ENCODE measurements around the gene RNF26. TPM values are rescaled to one million over a fixed set of nuclear protein-coding genes. Genes with fewer than 3 reads are reported as not detected.
"Not testable (repeated sequence)": the region's sequence is repeated elsewhere in the genome, so short reads cannot be mapped to it uniquely, and the experiment has no call there.

The RNF26 gene
- total RNA-seq, 1 experiment from 2014 or later, result 64.3 TPM

GRCh38 chr11:119382101-119382500 lies 47.8 kb downstream of the RNF26 start:
- H3K27ac ChIP-seq, result no peak overlapping the region
- peak overlapping the region; percentile 78 for H3K4me2 ChIP-seq
- no peaks in the 10 kb centered on the region for H4K20me1 ChIP-seq (ENCODE audit: insufficient read depth)
- H3F3A ChIP-seq (ENCODE audit: insufficient read depth, low read depth), result peaks cover 12% of the 10 kb centered on the region
- H3K36me3 ChIP-seq (ENCODE audit: low read depth), result no peaks in the 10 kb centered on the region
- peak overlapping the region; percentile 56 for H3K4me3 ChIP-seq
- peaks cover 36% of the 10 kb centered on the region for H3K4me1 ChIP-seq (replicated peaks; ENCODE audit: insufficient read depth)
- H3K9me3 ChIP-seq (ENCODE audit: insufficient read depth, low read depth), result no peaks in the 10 kb centered on the region
- H3K79me2 ChIP-seq (ENCODE audit: low read depth), result no peaks in the 10 kb centered on the region
- TSS peak; percentile 56 for BruUV-seq (replicated peaks)
- H3K9me2 ChIP-seq (ENCODE audit: insufficient read depth), result no peaks in the 10 kb centered on the region
- CTCF ChIA-PET, result interaction anchor here (0.5 to 1.0 kb wide), 2 partner anchors 11 to 92 kb away, joined by 3 to 4 read pairs; no protein-coding TSS in a partner anchor
- H3K27me3 ChIP-seq (ENCODE audit: insufficient read depth, low read depth), result no peaks in the 10 kb centered on the region
- H2AFZ ChIP-seq, result peak overlapping the region; percentile 45; the same call in 1 of the 2 replicates
- DNase-seq, result no peak
- TF ChIP-seq CTCF (conservative IDR thresholded peaks at IDR 0.05) (no peak), EZH2 (IDR thresholded peaks at IDR 0.05; ENCODE audit: low read depth) (no peak)
- POLR2A ChIA-PET (ENCODE audit: unreplicated experiment), result no interaction called here
- intact Hi-C loops (cut with micrococcal nuclease; ENCODE audit: unreplicated experiment), result no loop called here

GRCh38 chr11:119382513-119382912 lies 48.2 kb downstream of the RNF26 start:
- peak overlapping the region; percentile 56; the same call in 1 of the 2 replicates for H3K4me3 ChIP-seq
- intact Hi-C loops (cut with micrococcal nuclease; ENCODE audit: unreplicated experiment); POLR2A ChIA-PET (ENCODE audit: unreplicated experiment): not testable (repeated sequence)

GRCh38 chr11:119384332-119384731 lies 50.0 kb downstream of the RNF26 start:
- BruUV-seq (replicated peaks), result no TSS peak
- no peaks in the 10 kb centered on the region for H4K20me1 ChIP-seq (ENCODE audit: insufficient read depth)
- no peak overlapping the region for H2AFZ ChIP-seq
- H3K9me3 ChIP-seq (ENCODE audit: insufficient read depth, low read depth), result no peaks in the 10 kb centered on the region
- no peak overlapping the region for H3K27ac ChIP-seq
- peaks cover 9% of the 10 kb centered on the region for H3F3A ChIP-seq (ENCODE audit: insufficient read depth, low read depth)
- no peak overlapping the region for H3K4me2 ChIP-seq
- H3K9me2 ChIP-seq (ENCODE audit: insufficient read depth), result no peaks in the 10 kb centered on the region
- ChIA-PET CTCF (no interaction called here), POLR2A (ENCODE audit: unreplicated experiment) (interaction anchor here (0.6 kb wide), 1 partner anchor 725 kb away, joined by 5 read pairs; no protein-coding TSS in a partner anchor)
- no peaks in the 10 kb centered on the region for H3K36me3 ChIP-seq (ENCODE audit: low read depth)
- no peaks in the 10 kb centered on the region for H3K79me2 ChIP-seq (ENCODE audit: low read depth)
- H3K27me3 ChIP-seq (ENCODE audit: insufficient read depth, low read depth), result no peaks in the 10 kb centered on the region
- H3K4me3 ChIP-seq, result no peak overlapping the region
- no peak for TF ChIP-seq CTCF (conservative IDR thresholded peaks at IDR 0.05)
- TF ChIP-seq EZH2 (IDR thresholded peaks at IDR 0.05; ENCODE audit: low read depth), result no peak
- intact Hi-C loops (cut with micrococcal nuclease; ENCODE audit: unreplicated experiment), result no loop called here
- no peak for DNase-seq
- peaks cover 14% of the 10 kb centered on the region for H3K4me1 ChIP-seq (replicated peaks; ENCODE audit: insufficient read depth)

More at GRCh38 chr11:119382513-119382912, 48.2 kb downstream of the RNF26 start:
- not testable (repeated sequence) for DNase-seq; H3K9me3 ChIP-seq (ENCODE audit: insufficient read depth, low read depth); H3K79me2 ChIP-seq (ENCODE audit: low read depth); BruUV-seq (replicated peaks); H3K36me3 ChIP-seq (ENCODE audit: low read depth); H2AFZ ChIP-seq; H3K27me3 ChIP-seq (ENCODE audit: insufficient read depth, low read depth); H3K27ac ChIP-seq; H4K20me1 ChIP-seq (ENCODE audit: insufficient read depth); H3K9me2 ChIP-seq (ENCODE audit: insufficient read depth)
- CTCF ChIA-PET, result interaction anchor here (0.5 kb wide), 1 partner anchor 10 kb away, joined by 3 read pairs; no protein-coding TSS in a partner anchor
- H3K4me1 ChIP-seq (replicated peaks; ENCODE audit: insufficient read depth), result peaks cover 32% of the 10 kb centered on the region
- H3K4me2 ChIP-seq, result peak overlapping the region; percentile 78
- H3F3A ChIP-seq (ENCODE audit: insufficient read depth, low read depth), result peaks cover 12% of the 10 kb centered on the region

Small RNA genes within 50 kb of the gene (microRNA-seq; reads per million reads assigned to microRNA genes)
- not detected for gene MIR6756 (ENCODE audit: borderline number of aligned reads, borderline replicate concordance)

Other genes starting within 250 kb of the RNF26 start
- gene HMBS, start 249.6 kb upstream of the RNF26 start, total RNA-seq (2021), result 49.3 and 54.9 TPM in 2 replicates
- 32.8 and 41.1 TPM in 2 replicates for gene DPAGT1, start 232.7 kb upstream of the RNF26 start, total RNA-seq (2021)
- gene C2CD2L, start 227.2 kb upstream of the RNF26 start, total RNA-seq (2021), result 6.7 and 9.3 TPM in 2 replicates
- gene HINFP, start 212.9 kb upstream of the RNF26 start, total RNA-seq (2021), result 34.9 and 35.5 TPM in 2 replicates
- 0.11 TPM in 1 of 2 replicates, not detected in the other for gene ABCG4, start 185.5 kb upstream of the RNF26 start, total RNA-seq (2021)
- 18.4 and 22.5 TPM in 2 replicates for gene NLRX1, start 165.8 kb upstream of the RNF26 start, total RNA-seq (2021)
- 0.73 TPM in 1 of 2 replicates, not detected in the other for gene NHERF4, start 149.1 kb upstream of the RNF26 start, total RNA-seq (2021)
- 26.3 and 32.9 TPM in 2 replicates for gene CBL, start 128.2 kb upstream of the RNF26 start, total RNA-seq (2021)
- gene MCAM, start 17.4 kb upstream of the RNF26 start, total RNA-seq (2021), result 38.8 and 54.5 TPM in 2 replicates
- gene C1QTNF5, start 6.4 kb downstream of the RNF26 start, total RNA-seq (2021), result not detected in 2 replicates
- gene MFRP, start 12.2 kb downstream of the RNF26 start, total RNA-seq (2021), result not detected in 2 replicates
- gene USP2, start 47.2 kb downstream of the RNF26 start, total RNA-seq (2021), result 2.1 and 2.7 TPM in 2 replicates
- not detected in 2 replicates for gene THY1, start 88.6 kb downstream of the RNF26 start, total RNA-seq (2021)

Data from PC-9 (cell line).